D721Med (cell line): ENCODE measurements around the gene TNNI3K.
A peak's percentile ranks its signal among the peaks of the same experiment; 100 is the strongest.

Experiments
- DNase-seq: peaks from one replicate; pipeline ENCODE4 v3.0.0; 2011; ENCODE audit warnings: low spot score; ENCODE audit not compliant: insufficient read length
- FAIRE-seq: peaks from 2 replicates; lab custom pipeline; 2011; peaks lifted over from hg19 to GRCh38; lab: Jason Lieb, UNC
- TF ChIP-seq, protein P1 (sequence below): IDR thresholded peaks from 2 replicates; pipeline ENCODE4 v1.5.1; 2012; ENCODE audit warnings: mild to moderate bottlenecking, control low read depth; ENCODE audit not compliant: insufficient read depth; ENCODE audit errors: missing control alignments

Gene TNNI3K

DNA sequence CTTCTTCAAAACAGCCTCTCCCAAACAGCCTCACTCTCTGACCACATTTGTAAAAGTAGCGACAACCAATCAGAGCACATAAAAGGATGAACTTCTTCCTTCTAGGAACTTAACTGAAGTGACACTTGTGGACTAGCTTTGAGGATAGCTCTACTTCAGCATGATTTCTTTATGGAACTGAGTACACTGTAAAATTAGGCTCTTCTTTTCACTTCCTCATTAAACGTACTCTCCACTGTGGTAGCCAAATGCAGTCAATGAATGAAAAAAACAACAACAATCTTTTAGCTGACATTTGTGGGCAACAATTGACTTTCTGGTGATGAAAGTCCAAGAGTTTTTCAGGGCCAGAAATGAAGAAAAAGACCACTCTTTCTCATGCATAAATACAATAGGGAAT is 267.7 kb downstream of the TNNI3K start:
- DNase-seq (no peak), FAIRE-seq (no peak)

DNA sequence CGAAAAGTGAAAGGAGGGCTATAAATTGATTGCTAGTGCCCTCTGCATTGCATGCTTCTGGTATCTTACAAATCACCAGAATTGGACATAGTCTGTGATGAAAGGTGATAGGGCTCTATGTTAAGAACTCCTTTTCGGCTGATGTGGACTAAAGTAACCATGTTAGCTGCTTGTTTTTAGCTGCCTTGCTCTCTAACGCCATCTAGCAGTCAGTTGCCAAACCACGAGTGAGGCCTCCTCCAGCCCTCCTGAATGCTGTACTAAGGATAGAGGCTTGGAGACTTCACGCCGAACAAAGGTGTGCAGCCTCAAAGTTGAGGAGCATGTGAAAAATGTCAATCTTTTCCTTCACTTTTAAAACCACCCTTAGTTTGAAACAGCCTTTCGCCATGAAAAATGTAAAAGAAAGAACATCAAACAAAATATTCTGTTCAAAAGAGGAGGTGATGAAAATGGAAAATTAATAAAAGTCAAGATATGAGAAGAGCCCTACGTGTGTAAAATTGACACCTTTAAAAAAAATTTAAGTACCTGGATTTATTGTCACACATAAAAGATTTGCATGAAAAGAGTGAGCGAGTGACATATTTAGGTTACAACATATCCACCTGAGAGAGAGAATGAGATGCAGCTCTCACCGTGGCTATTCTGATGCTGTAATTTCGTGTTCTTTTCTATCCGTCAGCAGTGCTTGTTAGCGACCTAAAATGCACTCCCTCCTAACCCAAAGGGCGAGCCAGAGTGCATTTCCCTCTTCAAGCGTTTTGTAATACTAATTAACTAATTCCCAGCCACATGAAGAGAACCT is 269.1 kb downstream of the TNNI3K start:
- FAIRE-seq (peak; percentile 81), DNase-seq (no peak)
- TF ChIP-seq, protein P1, sequence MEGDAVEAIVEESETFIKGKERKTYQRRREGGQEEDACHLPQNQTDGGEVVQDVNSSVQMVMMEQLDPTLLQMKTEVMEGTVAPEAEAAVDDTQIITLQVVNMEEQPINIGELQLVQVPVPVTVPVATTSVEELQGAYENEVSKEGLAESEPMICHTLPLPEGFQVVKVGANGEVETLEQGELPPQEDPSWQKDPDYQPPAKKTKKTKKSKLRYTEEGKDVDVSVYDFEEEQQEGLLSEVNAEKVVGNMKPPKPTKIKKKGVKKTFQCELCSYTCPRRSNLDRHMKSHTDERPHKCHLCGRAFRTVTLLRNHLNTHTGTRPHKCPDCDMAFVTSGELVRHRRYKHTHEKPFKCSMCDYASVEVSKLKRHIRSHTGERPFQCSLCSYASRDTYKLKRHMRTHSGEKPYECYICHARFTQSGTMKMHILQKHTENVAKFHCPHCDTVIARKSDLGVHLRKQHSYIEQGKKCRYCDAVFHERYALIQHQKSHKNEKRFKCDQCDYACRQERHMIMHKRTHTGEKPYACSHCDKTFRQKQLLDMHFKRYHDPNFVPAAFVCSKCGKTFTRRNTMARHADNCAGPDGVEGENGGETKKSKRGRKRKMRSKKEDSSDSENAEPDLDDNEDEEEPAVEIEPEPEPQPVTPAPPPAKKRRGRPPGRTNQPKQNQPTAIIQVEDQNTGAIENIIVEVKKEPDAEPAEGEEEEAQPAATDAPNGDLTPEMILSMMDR: peak; percentile 93

More for the DNA sequence above, 267.7 kb downstream of the TNNI3K start:
- TF ChIP-seq, protein P1: no peak

DNA sequence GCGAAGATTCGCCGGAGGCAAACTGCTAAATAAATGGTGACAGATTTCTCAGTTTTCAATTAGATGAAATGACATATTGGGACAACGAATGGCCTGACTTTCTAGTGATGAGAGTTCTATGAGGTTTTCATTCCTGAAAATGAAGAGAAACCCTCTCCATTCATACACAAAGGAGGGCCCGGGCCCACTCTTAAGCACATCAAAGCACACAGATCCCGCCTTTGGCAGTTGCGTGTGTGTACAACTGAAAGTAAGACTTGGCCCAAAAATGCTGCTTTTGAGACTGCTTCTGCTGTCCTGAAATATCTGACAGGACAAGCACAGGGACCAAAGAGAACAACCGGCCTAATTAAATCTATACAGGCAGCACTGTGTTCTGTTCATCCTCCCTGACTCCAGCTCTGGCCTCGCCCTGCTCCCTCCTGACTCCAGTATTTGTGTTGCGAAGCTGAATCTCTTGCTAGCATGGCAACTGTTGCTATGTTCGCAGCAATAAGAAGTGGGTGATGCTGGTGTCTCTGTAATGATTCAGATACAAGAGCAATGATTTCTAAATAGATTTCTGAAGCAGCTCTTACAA is 269.8 kb downstream of the TNNI3K start:
- FAIRE-seq (peak; percentile 74), DNase-seq (no peak)
- TF ChIP-seq, protein P1: no peak

DNA sequence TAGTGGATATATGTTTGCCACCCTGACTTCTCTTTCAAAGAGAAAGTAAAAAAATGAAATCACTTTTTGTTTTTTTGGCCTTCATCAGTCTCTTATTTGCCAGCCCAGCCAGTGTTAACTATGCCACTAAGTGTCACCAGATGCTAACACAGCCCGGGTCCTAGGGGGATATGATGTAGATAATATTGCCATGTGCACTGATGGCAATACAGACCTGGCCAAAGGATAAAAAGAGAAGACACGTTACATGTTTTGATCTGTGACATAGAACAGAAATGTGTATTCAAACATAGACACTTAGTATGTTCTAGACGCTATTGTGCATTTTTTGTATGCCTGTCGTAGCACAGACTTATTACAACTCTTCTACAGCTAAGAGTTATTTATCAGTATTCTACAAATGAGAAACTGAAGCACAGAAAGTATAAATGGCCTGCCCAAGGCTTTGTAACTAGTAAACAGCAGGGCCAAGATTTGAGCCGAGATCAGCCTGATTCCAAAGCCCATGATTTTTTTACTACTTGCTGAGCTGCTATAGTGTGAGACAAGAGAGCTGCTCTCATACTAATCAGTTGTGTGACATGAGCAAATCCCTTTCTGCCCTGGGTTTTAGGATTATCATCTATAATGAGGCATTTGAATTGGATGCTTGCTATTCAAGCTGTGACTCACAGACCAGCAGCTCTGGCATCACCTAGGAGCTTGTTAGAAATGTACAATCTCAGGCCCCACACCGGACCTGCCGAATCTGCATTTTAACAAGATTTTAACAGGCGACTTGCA is 270.9 kb downstream of the TNNI3K start:
- peak; percentile 96 for FAIRE-seq
- no peak for DNase-seq
- TF ChIP-seq, protein P1: no peak

DNA sequence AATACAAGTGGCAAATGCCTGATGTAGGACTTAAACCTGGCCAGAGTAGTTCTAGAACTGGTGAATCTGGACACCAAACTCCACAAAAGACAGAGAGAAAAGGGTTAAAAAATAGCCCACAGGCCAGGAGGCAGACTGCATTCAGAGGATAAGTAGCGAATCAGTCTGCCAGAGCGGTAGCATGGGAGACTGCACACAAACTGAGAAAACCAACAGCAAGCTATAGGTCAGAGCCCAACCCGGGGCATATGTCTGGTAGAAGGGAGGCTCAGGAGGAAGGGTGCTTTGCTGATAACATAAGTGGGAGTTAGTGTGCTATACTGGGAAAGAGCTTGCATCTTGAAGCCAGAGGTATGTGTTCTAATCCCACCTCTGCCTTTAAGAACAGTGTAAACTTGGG is 273.3 kb downstream of the TNNI3K start:
- FAIRE-seq: no peak
- TF ChIP-seq, protein P1: no peak
- DNase-seq: no peak

DNA sequence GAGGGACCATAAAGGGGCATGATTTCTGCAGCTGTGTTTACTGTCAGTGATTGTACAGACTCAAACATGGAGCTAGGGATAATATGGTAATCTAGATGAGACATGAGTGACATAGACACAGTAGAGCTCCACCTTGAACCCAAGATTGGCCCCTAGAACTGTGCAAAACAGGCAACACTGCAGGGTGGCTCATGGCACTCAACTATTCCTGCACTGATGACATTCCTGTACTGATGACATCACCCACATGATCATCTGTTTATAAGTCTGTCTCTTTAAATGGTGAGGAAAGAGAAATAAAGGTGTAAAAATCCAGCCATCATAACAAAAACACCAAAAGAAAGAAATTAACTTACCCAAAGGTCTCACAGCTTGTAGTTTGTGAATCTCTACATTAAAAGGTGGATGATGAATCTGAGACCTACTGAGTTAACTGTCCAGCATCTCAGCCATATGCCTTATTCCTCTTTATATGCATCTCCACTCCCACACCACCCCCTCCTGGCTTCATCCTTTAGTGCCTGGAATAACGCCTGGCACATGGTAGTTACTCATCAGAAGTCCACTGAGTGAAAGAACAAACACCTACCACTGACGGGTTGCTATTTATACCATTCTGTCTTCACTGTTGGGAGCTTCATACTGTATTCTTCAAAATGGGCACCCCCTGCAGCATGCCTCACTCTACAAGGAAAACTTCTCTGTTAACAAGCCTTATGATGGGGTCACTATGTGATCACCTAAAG is 277.2 kb downstream of the TNNI3K start, which contains the start of gene LRRC53:
Gene LRRC53 (minus strand): TSS at position 442 of the 746 bp plus-strand sequence. CDS start 29,262 bp downstream, outside the sequence.
- FAIRE-seq (no peak), DNase-seq (no peak)
- TF ChIP-seq, protein P1: no peak
